Measurements from ENCODE around the gene COL25A1.

Gene COL25A1

DNA sequence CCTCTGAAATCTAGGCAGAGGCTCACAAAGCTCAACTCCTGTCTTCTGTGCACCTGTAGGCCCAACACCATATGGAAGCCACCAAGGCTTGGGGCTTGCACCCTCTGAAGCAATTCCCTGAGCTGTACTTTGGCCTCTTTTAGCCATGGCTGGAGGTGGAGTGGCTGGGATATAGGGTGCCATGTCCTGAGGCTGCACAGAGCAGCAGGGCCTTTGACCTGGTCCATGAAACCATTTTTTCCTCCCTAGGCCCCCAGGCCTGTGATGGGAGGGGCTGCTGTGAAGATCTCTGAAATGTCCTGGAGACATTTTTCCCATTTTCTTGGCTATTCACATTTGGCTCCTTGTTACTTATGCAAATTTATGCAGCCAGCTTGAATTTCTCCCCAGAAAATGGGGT, 20.9 kb upstream of the COL25A1 start:
- in situ Hi-C loops (cut with MboI; ENCODE audit: low pct_unique_long_range_greater_than_20kb, low sequenced_read_pairs, unreplicated experiment), result loop anchor here (25.0 kb wide), 1 partner anchor 486 kb away; no protein-coding TSS in a partner anchor
- TF ChIP-seq, protein P1, sequence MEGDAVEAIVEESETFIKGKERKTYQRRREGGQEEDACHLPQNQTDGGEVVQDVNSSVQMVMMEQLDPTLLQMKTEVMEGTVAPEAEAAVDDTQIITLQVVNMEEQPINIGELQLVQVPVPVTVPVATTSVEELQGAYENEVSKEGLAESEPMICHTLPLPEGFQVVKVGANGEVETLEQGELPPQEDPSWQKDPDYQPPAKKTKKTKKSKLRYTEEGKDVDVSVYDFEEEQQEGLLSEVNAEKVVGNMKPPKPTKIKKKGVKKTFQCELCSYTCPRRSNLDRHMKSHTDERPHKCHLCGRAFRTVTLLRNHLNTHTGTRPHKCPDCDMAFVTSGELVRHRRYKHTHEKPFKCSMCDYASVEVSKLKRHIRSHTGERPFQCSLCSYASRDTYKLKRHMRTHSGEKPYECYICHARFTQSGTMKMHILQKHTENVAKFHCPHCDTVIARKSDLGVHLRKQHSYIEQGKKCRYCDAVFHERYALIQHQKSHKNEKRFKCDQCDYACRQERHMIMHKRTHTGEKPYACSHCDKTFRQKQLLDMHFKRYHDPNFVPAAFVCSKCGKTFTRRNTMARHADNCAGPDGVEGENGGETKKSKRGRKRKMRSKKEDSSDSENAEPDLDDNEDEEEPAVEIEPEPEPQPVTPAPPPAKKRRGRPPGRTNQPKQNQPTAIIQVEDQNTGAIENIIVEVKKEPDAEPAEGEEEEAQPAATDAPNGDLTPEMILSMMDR (IDR thresholded peaks at IDR 0.05; ENCODE audit: extremely low read depth, insufficient read depth, missing control alignments), result no peak
- DNase-seq (ENCODE audit: low spot score), result no peak

DNA sequence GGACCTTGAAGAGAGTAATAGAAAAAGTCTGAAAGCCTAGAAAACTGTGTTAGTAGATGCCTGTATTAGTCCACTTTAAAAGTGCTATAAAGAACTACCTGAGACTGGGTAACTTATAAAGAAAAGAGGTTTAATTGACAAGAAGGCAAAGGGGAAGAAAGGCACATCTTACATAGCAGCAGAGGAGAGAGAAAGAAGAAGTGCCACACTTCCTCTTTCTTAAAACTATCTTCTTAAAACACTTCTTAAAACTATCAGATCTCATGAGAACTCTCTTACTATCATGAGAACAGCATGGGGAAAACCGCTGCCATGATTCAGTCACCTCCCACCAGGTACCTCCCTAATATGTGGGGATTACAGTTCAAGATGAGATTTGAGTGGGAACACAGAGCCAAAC, 18.8 kb upstream of the COL25A1 start:
- TF ChIP-seq, protein P1 (IDR thresholded peaks at IDR 0.05; ENCODE audit: extremely low read depth, insufficient read depth, missing control alignments), result no peak
- DNase-seq (ENCODE audit: low spot score), result no peak
- in situ Hi-C loops (cut with MboI; ENCODE audit: low pct_unique_long_range_greater_than_20kb, low sequenced_read_pairs, unreplicated experiment), result loop anchor here (25.0 kb wide), 1 partner anchor 484 kb away; no protein-coding TSS in a partner anchor

DNA sequence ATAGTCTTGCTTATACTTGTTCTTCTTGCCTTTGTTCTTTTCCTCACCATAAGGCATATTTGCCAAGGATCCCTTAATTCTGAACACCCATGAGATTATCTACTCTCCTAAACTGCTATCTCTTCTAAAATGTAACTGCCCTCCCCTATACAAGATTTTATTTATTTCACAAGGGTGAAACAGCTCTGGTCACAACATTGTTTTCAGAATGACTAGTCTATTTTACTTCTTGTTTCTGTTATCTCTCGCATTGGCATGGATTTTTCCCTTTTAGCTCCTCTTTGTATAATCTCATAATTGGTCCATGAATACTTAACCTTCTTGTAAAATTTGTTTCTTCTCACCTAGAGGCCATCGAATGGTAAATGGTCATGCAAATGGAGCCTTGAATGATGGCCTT, 17.2 kb upstream of the COL25A1 start:
- DNase-seq (ENCODE audit: low spot score), result no peak
- TF ChIP-seq, protein P1 (IDR thresholded peaks at IDR 0.05; ENCODE audit: extremely low read depth, insufficient read depth, missing control alignments), result no peak
- in situ Hi-C loops (cut with MboI; ENCODE audit: low pct_unique_long_range_greater_than_20kb, low sequenced_read_pairs, unreplicated experiment), result loop anchor here (25.0 kb wide), 1 partner anchor 482 kb away; no protein-coding TSS in a partner anchor

DNA sequence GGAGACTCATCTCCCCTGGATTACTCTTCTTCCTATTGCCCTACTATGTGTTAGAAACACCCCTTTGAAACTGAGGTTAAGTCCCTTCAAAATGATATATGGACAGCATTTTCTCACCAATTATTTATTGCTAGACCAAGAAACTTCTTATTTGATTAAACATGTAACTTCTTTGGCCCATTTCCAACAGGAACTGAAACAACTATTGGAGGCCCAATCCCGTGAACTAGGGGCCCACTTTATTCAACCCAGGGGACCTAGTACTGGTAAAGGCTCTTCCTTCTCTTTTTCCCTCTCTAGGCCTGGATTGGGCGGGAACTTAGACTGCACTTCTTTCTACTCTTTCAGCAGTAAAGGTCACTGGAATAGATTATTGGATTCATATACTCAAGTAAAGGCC, 16.7 kb upstream of the COL25A1 start:
- in situ Hi-C loops (cut with MboI; ENCODE audit: low pct_unique_long_range_greater_than_20kb, low sequenced_read_pairs, unreplicated experiment), result loop anchor here (25.0 kb wide), 1 partner anchor 482 kb away; no protein-coding TSS in a partner anchor
- no peak for DNase-seq (ENCODE audit: low spot score)
- TF ChIP-seq, protein P1 (IDR thresholded peaks at IDR 0.05; ENCODE audit: extremely low read depth, insufficient read depth, missing control alignments), result no peak

DNA sequence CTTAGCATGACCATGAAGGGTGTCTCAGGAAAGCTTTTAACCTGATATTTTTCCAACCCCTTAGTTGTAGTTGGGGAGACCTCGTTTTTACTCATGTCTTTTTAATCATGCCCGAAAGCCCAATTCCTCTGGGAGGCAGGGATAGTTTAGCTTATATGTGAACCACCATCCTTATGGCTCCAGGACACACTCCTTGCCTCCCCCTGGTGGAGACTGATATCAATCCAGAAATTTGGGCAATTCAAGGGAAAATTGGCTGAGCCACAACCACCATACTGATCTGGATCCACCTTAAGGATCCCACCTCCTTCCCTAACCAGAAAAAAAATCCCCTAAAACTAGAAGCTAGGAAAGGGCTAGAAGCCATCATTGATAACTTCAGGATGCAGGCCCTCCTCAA, 13.4 kb upstream of the COL25A1 start:
- in situ Hi-C loops (cut with MboI; ENCODE audit: low pct_unique_long_range_greater_than_20kb, low sequenced_read_pairs, unreplicated experiment), result loop anchor here (25.0 kb wide), 1 partner anchor 479 kb away; no protein-coding TSS in a partner anchor

DNA sequence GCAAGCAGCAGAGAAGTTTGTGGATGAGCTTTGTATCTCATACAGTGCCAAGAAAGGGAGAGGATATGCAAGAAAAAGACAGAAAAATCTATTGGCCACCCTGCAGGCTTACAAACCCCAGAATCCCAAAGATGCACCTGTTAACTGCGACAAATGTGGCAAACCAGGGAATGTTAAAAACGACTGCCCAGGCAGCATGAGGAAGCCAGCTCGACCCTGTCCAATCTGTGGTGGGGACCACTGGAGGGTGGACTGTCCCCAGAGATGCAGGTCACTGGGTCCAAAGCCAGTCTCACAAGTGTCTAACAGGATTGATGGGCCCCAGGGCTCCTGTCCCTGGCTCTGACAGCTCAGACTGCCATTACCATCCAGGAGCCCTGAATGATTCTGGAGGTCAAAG, 12.9 kb upstream of the COL25A1 start:
- in situ Hi-C loops (cut with MboI; ENCODE audit: low pct_unique_long_range_greater_than_20kb, low sequenced_read_pairs, unreplicated experiment), result loop anchor here (25.0 kb wide), 1 partner anchor 478 kb away; no protein-coding TSS in a partner anchor

More for the DNA sequence above, 13.4 kb upstream of the COL25A1 start:
- no peak for DNase-seq (ENCODE audit: low spot score)
- TF ChIP-seq, protein P1 (IDR thresholded peaks at IDR 0.05; ENCODE audit: extremely low read depth, insufficient read depth, missing control alignments), result no peak

More for the DNA sequence above, 12.9 kb upstream of the COL25A1 start:
- TF ChIP-seq, protein P1 (IDR thresholded peaks at IDR 0.05; ENCODE audit: extremely low read depth, insufficient read depth, missing control alignments), result no peak
- no peak for DNase-seq (ENCODE audit: low spot score)

All from GM13977 (cell line).